HG02852 (cell line): ENCODE results near the gene MAN2A1.

Experiments
- ATAC-seq: cut with Tn5 transposase; IDR thresholded peaks from one replicate; pipeline ENCODE4 v1.9.1; 2021; ENCODE audit warnings: mild to moderate bottlenecking, moderate library complexity; ENCODE audit not compliant: unreplicated experiment

The MAN2A1 gene

GRCh38 chr5:109704282-109704952, 14.7 kb downstream of the MAN2A1 start:
- no peak for ATAC-seq

GRCh38 chr5:109705596-109705995, 15.9 kb downstream of the MAN2A1 start:
- no peak for ATAC-seq

GRCh38 chr5:109706095-109706494, 16.4 kb downstream of the MAN2A1 start:
- no peak for ATAC-seq

GRCh38 chr5:109707531-109707930, 17.8 kb downstream of the MAN2A1 start:
- ATAC-seq, result no peak

- no peak for ATAC-seq
These were observed 19.1 kb downstream of the MAN2A1 start for GRCh38 chr5:109708813-109709212.

DNA sequence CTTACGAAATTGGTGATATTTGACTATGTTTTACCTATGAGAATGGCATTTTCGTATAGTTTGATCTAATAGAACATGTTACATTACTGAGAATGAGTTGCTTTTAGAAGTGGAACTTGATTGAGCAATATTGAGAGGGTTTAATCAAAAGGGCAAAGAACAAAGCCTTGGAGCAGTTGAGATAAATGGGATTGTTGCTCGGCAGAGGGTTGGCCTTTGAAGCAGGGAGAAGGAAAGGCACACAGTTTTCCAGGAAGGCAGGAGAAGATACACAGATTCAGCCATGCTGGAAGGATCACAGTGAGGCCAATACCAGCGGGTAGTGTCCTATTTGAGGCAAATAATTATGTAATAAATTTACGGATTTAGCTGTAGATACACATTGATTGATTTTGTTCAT, 19.5 kb downstream of the MAN2A1 start:
- ATAC-seq, result no peak

DNA sequence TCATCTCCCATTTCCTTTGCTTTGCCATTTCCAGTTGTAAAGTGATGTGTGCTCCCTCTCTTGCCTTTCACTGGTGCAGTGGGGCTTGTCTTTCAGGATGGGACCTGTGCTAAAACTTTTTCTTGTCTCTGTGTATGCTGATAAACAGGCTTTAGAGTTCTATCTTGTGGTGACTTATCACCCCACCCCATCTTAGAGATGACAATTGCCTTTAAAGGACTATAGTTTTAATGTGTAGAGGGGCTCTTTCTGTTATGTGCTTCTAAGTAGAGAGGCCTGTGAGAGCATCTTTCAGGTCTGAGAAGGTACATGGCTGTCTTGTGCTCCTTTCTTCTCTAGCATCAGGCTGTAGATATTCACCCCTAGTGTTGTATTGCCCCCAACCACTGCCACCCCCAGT, 21.9 kb downstream of the MAN2A1 start:
- ATAC-seq, result no peak

- no peak for ATAC-seq
These were observed 23.7 kb downstream of the MAN2A1 start for GRCh38 chr5:109713453-109713852.

GRCh38 chr5:109714592-109714991, 24.9 kb downstream of the MAN2A1 start:
- ATAC-seq, result no peak

DNA sequence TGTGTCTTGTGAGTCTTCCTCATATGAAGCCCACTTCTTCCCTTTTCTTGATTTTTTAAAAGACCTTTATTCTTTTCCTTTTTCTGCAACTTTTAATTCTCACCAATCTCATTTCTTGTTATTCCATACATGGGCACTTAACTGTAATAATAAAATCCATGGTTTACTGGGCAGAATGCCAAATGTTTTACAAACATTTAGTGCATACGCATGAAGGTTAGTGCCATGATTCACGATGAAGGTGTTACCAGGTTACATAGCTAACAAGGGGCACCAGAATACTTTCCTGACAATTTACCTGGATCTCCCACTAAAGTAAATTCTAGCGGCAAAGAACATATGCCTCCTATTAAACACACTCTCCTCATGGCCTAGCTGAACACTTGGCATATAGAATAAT, 28.5 kb downstream of the MAN2A1 start:
- ATAC-seq, result no peak

- ATAC-seq, result no peak
These were observed 28.9 kb downstream of the MAN2A1 start for GRCh38 chr5:109718632-109719031.

GRCh38 chr5:109719978-109720377, 30.3 kb downstream of the MAN2A1 start:
- no peak for ATAC-seq

- no peak for ATAC-seq
These were observed 32.0 kb downstream of the MAN2A1 start for GRCh38 chr5:109721741-109722140.

- ATAC-seq, result no peak
These were observed 33.9 kb downstream of the MAN2A1 start for GRCh38 chr5:109723606-109724005.

GRCh38 chr5:109725135-109725534, 35.4 kb downstream of the MAN2A1 start:
- ATAC-seq, result no peak

DNA sequence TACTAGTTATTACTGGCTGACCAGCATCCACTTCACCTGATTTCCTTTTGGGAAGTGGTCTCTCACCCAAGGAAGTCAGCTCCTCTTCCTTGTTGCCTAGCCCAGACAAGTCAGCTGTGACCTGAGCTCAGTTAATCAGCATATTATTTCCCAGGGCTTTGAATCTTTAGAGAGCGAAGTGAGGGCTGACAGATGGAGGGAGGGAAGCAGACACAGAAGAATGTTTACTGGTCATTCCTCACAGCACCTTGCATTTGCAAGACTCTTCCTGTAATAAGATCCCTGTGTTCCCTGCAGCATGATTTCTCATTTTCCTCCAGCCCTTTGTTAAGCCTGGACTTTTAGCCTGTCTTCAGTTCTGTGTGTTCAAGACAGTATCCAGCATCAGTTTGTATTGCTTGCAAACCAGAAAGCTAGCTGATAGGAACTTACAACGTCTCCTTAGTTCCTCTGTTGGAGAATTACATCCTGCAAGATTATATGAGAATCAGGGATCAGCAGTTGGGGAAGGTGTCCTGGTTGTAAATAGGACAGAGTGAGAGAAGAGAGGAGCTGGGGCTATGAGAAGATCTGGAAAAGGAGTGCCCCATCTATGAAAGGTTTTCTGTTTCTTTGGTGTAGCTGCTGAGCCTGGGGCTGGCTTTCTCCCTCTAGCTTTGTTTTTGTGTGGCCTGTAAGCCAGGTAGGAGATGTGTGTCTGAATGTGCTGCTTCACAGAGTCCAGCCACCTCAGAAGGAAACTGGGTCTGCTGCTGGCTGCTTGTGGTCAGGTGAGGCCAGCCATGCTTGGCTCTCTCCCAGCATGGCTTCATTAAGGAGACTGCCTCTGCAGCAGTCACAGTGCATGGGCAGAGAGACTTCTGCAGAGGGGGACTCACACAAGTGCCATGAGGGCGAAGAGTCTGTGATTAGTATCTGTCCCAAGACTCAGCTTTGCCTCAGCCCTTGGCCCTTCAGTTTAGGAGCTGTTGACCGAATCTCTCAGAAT, 50.3 kb downstream of the MAN2A1 start:
- ATAC-seq, result peak; percentile 88

- ATAC-seq, result no peak
These were observed 51.2 kb downstream of the MAN2A1 start for GRCh38 chr5:109740966-109741365.

GRCh38 chr5:109741390-109741789, 51.7 kb downstream of the MAN2A1 start:
- no peak for ATAC-seq

GRCh38 chr5:109743041-109743531, 53.4 kb downstream of the MAN2A1 start:
- no peak for ATAC-seq

DNA sequence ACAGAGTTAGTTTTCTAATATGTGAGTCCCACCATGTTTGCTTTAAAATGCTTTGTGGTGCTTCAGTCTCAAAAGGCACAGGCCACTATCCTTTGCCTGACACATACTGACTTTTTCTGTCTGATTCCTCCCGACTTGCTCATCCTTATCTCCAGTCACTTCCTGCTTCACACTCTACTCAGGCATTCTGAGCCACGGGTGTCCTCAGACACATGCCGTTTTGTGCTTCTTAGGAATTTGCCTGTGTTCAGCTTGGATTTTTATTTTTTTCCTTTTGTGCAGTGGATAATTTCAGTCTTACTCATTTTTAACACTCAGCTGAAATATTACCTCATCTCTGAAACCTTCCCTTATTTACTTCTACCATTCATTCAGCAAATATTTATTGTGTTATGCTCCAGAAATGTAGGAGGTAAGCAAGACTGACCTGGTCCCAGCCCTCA, 54.1 kb downstream of the MAN2A1 start:
- ATAC-seq, result no peak

GRCh38 chr5:109744261-109744660, 54.5 kb downstream of the MAN2A1 start:
- no peak for ATAC-seq

- ATAC-seq, result no peak
These were observed 58.8 kb downstream of the MAN2A1 start for GRCh38 chr5:109748546-109748945.
